ENCODE results near the gene FARS2.

The FARS2 gene

GRCh38 chr6:5809450-5809849, 548.1 kb downstream of the FARS2 start:
- no peak for DNase-seq (ENCODE audit: low spot score)
- H3K4me3 ChIP-seq, result no peak overlapping the region
- no peak overlapping the region for H3K27ac ChIP-seq
- no peak for TF ChIP-seq CTCF (IDR thresholded peaks at IDR 0.05)

DNA sequence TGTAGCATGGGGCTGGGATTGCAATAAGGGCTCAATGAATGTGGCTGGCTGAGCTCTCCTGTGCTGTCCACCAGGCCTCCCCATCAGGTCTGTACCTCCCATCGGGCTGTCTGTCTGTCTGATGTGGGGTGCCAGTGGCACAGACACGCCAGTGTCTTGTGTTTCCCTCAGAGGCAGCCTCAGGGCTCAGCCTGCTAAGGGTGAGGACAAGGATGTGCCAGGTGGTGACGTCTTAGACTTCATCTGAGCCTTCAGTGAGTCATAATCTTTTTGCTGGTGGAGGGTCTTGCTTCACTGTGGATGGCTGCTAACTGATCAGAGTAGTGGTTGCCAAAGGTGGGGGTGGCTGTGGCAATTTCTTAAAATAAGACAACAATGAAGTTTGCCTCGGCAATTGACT, 550.7 kb downstream of the FARS2 start:
- no peak overlapping the region for H3K27ac ChIP-seq
- TF ChIP-seq CTCF (IDR thresholded peaks at IDR 0.05), result no peak
- DNase-seq (ENCODE audit: low spot score), result no peak
- H3K4me3 ChIP-seq, result no peak overlapping the region

DNA sequence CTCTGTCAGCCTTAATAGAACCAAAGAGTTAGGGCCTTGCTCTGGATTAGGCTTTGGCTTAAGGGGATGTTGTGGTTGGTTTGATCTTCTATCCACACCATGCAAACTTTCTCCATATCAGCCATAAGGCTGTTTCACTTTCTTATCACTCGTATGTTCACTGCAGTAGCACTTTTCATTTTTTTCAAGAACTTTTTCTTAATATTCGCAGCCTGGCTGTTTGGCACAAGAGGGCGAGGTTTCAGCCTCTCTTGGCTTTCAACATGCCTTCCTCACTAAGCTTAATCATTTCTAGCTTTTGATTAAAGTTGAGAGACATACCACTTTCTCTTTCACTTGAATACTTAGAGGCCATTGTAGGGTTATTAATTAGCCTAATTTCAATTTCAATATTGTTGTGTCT, 552.3 kb downstream of the FARS2 start:
- no peak for TF ChIP-seq CTCF (IDR thresholded peaks at IDR 0.05)
- Histone ChIP-seq H3K4me3 (no peak overlapping the region), H3K27ac (no peak overlapping the region)
- DNase-seq (ENCODE audit: low spot score), result no peak

DNA sequence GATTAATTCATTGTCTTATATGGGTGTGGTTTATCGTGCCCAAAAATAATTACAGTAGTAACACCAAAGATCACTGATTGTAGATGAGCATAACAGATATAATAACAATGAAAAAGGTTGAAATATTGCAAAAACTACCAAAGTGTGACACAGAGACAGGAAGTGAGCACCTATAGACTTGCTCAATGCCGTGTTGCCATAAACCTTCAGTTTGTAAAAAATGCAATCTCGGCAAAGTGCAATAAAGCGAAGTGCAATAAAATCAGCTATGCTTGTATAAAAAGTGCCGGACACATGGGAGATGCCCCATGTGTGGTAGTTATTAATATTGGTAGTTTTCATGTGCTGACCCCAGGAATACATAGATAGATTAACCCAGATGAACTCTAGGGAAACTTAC, 552.8 kb downstream of the FARS2 start:
- Histone ChIP-seq H3K4me3 (no peak overlapping the region), H3K27ac (no peak overlapping the region)
- TF ChIP-seq CTCF (IDR thresholded peaks at IDR 0.05), result no peak
- no peak for DNase-seq (ENCODE audit: low spot score)

- TF ChIP-seq CTCF (IDR thresholded peaks at IDR 0.05), result no peak
- DNase-seq (ENCODE audit: low spot score), result no peak
- Histone ChIP-seq H3K27ac (no peak overlapping the region), H3K4me3 (no peak overlapping the region)
Observed at GRCh38 chr6:5814901-5815300, 553.6 kb downstream of the FARS2 start.

- no peak for DNase-seq (ENCODE audit: low spot score)
- no peak for TF ChIP-seq CTCF (IDR thresholded peaks at IDR 0.05)
- Histone ChIP-seq H3K27ac (no peak overlapping the region), H3K4me3 (no peak overlapping the region)
Observed at GRCh38 chr6:5817869-5818268, 556.6 kb downstream of the FARS2 start.

- Histone ChIP-seq H3K4me3 (no peak overlapping the region), H3K27ac (no peak overlapping the region)
- DNase-seq (ENCODE audit: low spot score), result no peak
- TF ChIP-seq CTCF (IDR thresholded peaks at IDR 0.05), result no peak
Observed at GRCh38 chr6:5818959-5819358, 557.6 kb downstream of the FARS2 start.

Measured in coronary artery (tissue), 2 donors.